Lower leg skin (tissue), 3 donors: ENCODE measurements around the gene TTC23.

Experiments
- CTCF ChIP-seq, 3 donors: fragments of 450-650 bp; IDR thresholded peaks; one replicate each; pipeline ENCODE4 v1.5.1; 2016; ENCODE audit warnings: antibody characterized with exemption in 3 of 3, mild to moderate bottlenecking in 3 of 3, moderate library complexity in 2 of 3
- POLR2A ChIP-seq, 2 donors: fragments of 450-650 bp; IDR thresholded peaks; one replicate each; pipeline ENCODE4 v1.6.1; 2016 to 2017; ENCODE audit warnings: antibody characterized with exemption in 2 of 2, mild to moderate bottlenecking in 1 of 2, moderate library complexity in 1 of 2

- no peak for TF ChIP-seq CTCF (IDR thresholded peaks at IDR 0.05)
- TF ChIP-seq POLR2A (IDR thresholded peaks at IDR 0.05): no peak
Observed at GRCh38 chr15:99101501-99101900, 147.9 kb downstream of the TTC23 start.
